IMR-90 (cell line): Measurements from ENCODE around the gene TCFL5. TPM values are rescaled to one million over a fixed set of nuclear protein-coding genes. Genes with fewer than 3 reads are reported as not detected.

ENCODE experiments used
- ATAC-seq: fragments of 200-7000 bp; cut with Tn5 transposase; 2 replicates; pipeline ENCODE4 v1.9.1; 2020; ENCODE audit warnings: low read depth, mild to moderate bottlenecking, moderate library complexity
- BruUV-seq: library from RNA; stranded (reverse); fragments of 400-500 nt; replicated peaks from 2 replicates; lab custom pipeline; 2021; lab: Mats Ljungman, UMichigan
- CTCF ChIA-PET: fragments of 300-600 bp; formaldehyde crosslinking; extraction: SDS; loops from one replicate; lab custom pipeline; 2021; ENCODE audit warnings: antibody characterized with exemption; lab: Yijun Ruan, JAX
- POLR2A ChIA-PET: fragments of 300-600 bp; sonication (Branson Sonifier 250); formaldehyde crosslinking; loops from one replicate; lab custom pipeline; 2022; ENCODE audit warnings: antibody characterized with exemption; ENCODE audit not compliant: unreplicated experiment; lab: Charles Lee
- DNase-seq: peaks from one replicate; pipeline ENCODE4 v3.0.0; 2013
- H2AFZ ChIP-seq: replicated peaks from 2 replicates; pipeline ENCODE3; 2013; ENCODE audit warnings: low read length, mild to moderate bottlenecking; ENCODE audit not compliant: poor library complexity
- H2AK5ac ChIP-seq: 2 replicates; pipeline ENCODE4 v1.6.1; 2013; ENCODE audit warnings: low read depth, low read length, inconsistent platforms
- H2AK9ac ChIP-seq: replicated peaks from 2 replicates; pipeline ENCODE3; 2013; ENCODE audit warnings: mild to moderate bottlenecking, low read depth, low read length, moderate library complexity; ENCODE audit not compliant: poor library complexity
- H2BK120ac ChIP-seq: 2 replicates; pipeline ENCODE4 v1.6.1; 2013; ENCODE audit warnings: low read depth, low read length, inconsistent platforms
- H2BK15ac ChIP-seq: 3 replicates; pipeline ENCODE4 v1.6.1; 2013; ENCODE audit warnings: low read depth, low read length, inconsistent platforms
- H2BK20ac ChIP-seq: 2 replicates; pipeline ENCODE4 v1.6.1; 2013; ENCODE audit warnings: low read depth, mild to moderate bottlenecking, inconsistent platforms, low read length, moderate library complexity
- H2BK5ac ChIP-seq: 2 replicates; pipeline ENCODE4 v1.6.1; 2013; ENCODE audit warnings: mild to moderate bottlenecking, low read depth, low read length, inconsistent platforms; ENCODE audit not compliant: poor library complexity, severe bottlenecking
- H3K14ac ChIP-seq: replicated peaks from 2 replicates; pipeline ENCODE4 v1.6.1; 2013; ENCODE audit warnings: low read depth, low read length, inconsistent platforms
- H3K18ac ChIP-seq: 2 replicates; pipeline ENCODE4 v1.6.1; 2013; ENCODE audit warnings: low read depth, low read length, control low read depth
- H3K23ac ChIP-seq: 2 replicates; pipeline ENCODE4 v1.6.1; 2013; ENCODE audit warnings: low read depth, low read length, inconsistent platforms
- H3K27ac ChIP-seq: 2 replicates; pipeline ENCODE4 v1.5.1; 2013; ENCODE audit warnings: mild to moderate bottlenecking, control low read depth, low read length; ENCODE audit not compliant: insufficient read depth
- H3K27me3 ChIP-seq: 2 replicates; pipeline ENCODE4 v1.6.1; 2013; ENCODE audit warnings: low read length; ENCODE audit not compliant: control insufficient read depth, insufficient read depth
- H3K36me3 ChIP-seq: 2 replicates; pipeline ENCODE4 v1.6.1; 2013; ENCODE audit warnings: low read length, mixed read lengths; ENCODE audit not compliant: control insufficient read depth, insufficient read depth
- H3K4ac ChIP-seq: 2 replicates; pipeline ENCODE4 v1.6.1; 2013; ENCODE audit warnings: low read depth, low read length, inconsistent platforms
- H3K4me1 ChIP-seq: 2 replicates; pipeline ENCODE4 v1.6.1; 2013; ENCODE audit warnings: low read length, mixed read lengths; ENCODE audit not compliant: control insufficient read depth, insufficient read depth
- H3K4me2 ChIP-seq: 2 replicates; pipeline ENCODE4 v1.6.1; 2013; ENCODE audit warnings: low read depth, mild to moderate bottlenecking, control low read depth, low read length, moderate library complexity
- H3K4me3 ChIP-seq: 2 replicates; pipeline ENCODE4 v1.5.1; 2013; ENCODE audit warnings: low read depth, mild to moderate bottlenecking, control low read depth, low read length, moderate library complexity; ENCODE audit not compliant: insufficient read depth
- H3K56ac ChIP-seq: 2 replicates; pipeline ENCODE4 v1.6.1; 2013; ENCODE audit warnings: low read length, inconsistent platforms; ENCODE audit not compliant: insufficient read depth; ENCODE audit errors: extremely low read depth
- H3K79me1 ChIP-seq, 2 experiments: 2 replicates each; pipeline ENCODE4 v1.6.1; 2013; ENCODE audit warnings: low read length in 2 of 2, inconsistent platforms in 1 of 2, low read depth in 1 of 2
- H3K9ac ChIP-seq: 2 replicates; pipeline ENCODE4 v1.6.1; 2013; ENCODE audit warnings: low read depth, low read length, control low read depth
- H3K9me1 ChIP-seq: 2 replicates; pipeline ENCODE4 v1.6.1; 2013; ENCODE audit warnings: low read length, inconsistent platforms; ENCODE audit not compliant: insufficient read depth
- H3K9me3 ChIP-seq: 2 replicates; pipeline ENCODE4 v1.6.1; 2013; ENCODE audit warnings: low read length; ENCODE audit not compliant: control insufficient read depth, insufficient read depth
- H4K20me1 ChIP-seq: 2 replicates; pipeline ENCODE4 v1.6.1; 2013; ENCODE audit warnings: low read length, inconsistent platforms; ENCODE audit not compliant: insufficient read depth
- H4K5ac ChIP-seq: 2 replicates; pipeline ENCODE4 v1.6.1; 2013; ENCODE audit warnings: mild to moderate bottlenecking, low read depth, low read length, control low read depth
- H4K8ac ChIP-seq, 2 experiments: 2 replicates each; pipeline ENCODE4 v1.6.1; 2013; ENCODE audit warnings: low read depth in 2 of 2, low read length in 2 of 2, control low read depth in 1 of 2, inconsistent platforms in 1 of 2
- H4K91ac ChIP-seq: 2 replicates; pipeline ENCODE4 v1.6.1; 2013; ENCODE audit warnings: low read depth, low read length, inconsistent platforms; ENCODE audit not compliant: insufficient read depth
- BHLHE40 ChIP-seq: fragments of 150-350 bp; IDR thresholded peaks from 2 replicates; pipeline ENCODE4 v1.6.1; 2016; ENCODE audit warnings: mild to moderate bottlenecking, low read depth, low read length
- CEBPB ChIP-seq: IDR thresholded peaks from 2 replicates; pipeline ENCODE4 v1.6.1; 2012; ENCODE audit warnings: low read depth, low read length, improper control_type of control experiment
- FOS ChIP-seq: fragments of 150-350 bp; IDR thresholded peaks from 2 replicates; pipeline ENCODE4 v1.6.1; 2016; ENCODE audit warnings: low read depth, low read length
- MXI1 ChIP-seq: IDR thresholded peaks from 2 replicates; pipeline ENCODE4 v1.6.1; 2012; ENCODE audit warnings: low read depth, mild to moderate bottlenecking, low read length, moderate library complexity, borderline replicate concordance
- NFE2L2 ChIP-seq: fragments of 150-350 bp; IDR thresholded peaks from 2 replicates; pipeline ENCODE4 v1.6.1; 2016; ENCODE audit warnings: low read depth, mild to moderate bottlenecking, low read length
- RAD21 ChIP-seq: IDR thresholded peaks from 2 replicates; pipeline ENCODE4 v1.6.1; 2012; ENCODE audit warnings: low read length, improper control_type of control experiment
- RFX5 ChIP-seq: IDR thresholded peaks from 2 replicates; pipeline ENCODE4 v1.8.0; 2012; ENCODE audit warnings: low read depth, mild to moderate bottlenecking, low read length, moderate library complexity
- SMC3 ChIP-seq: fragments of 150-350 bp; IDR thresholded peaks from 2 replicates; pipeline ENCODE4 v1.6.1; 2016; ENCODE audit warnings: low read depth, mild to moderate bottlenecking, antibody characterized with exemption, low read length, moderate library complexity
- WGBS, 2 experiments: methylation state at CpG; one replicate each; pipeline versions ENCODE4 v1.1.5 to v1.1.7; 2013; ENCODE audit warnings: missing lambda C conversion rate in 2 of 2; ENCODE audit not compliant: insufficient read length in 1 of 2; ENCODE audit errors: extremely low coverage in 2 of 2; 5-methylcytosine and 5-hydroxymethylcytosine counted together
- dilution Hi-C: fragments of 300-500 bp; cut with HindIII; formaldehyde crosslinking; loops from one replicate; pipeline ENCODE4 v1.14.3; 2018; ENCODE audit warnings: low sequenced_read_pairs; ENCODE audit not compliant: unreplicated experiment
- in situ Hi-C: fragments of 300-500 bp; cut with MboI; formaldehyde crosslinking; loops from 3 replicates; pipeline ENCODE4 v1.14.3; 2019; ENCODE audit warnings: low sequenced_read_pairs, inconsistent platforms, mixed read lengths
- intact Hi-C: fragments of 100-400 bp; cut with micrococcal nuclease; formaldehyde crosslinking; loops from 2 replicates; pipeline ENCODE4 v1.10.0; 2022
- polyA plus RNA-seq, 3 experiments: library from polyadenylated mRNA; depleted of rRNA; stranded (reverse); fragments of >200 nt; gene quantifications; 2 replicates each; pipeline ENCODE4 v1.2.3, GENCODE V29; 2012; ENCODE audit warnings: low replicate concordance in 1 of 3
- total RNA-seq: library from RNA; depleted of rRNA; stranded (reverse); fragments of >200 nt; gene quantifications from 2 replicates; pipeline ENCODE4 v1.2.3, GENCODE V29; 2012
- TF ChIP-seq, protein P1 (sequence below): fragments of 150-350 bp; IDR thresholded peaks from 2 replicates; pipeline ENCODE4 v1.6.1; 2016; ENCODE audit warnings: low read depth, mild to moderate bottlenecking, low read length, moderate library complexity, borderline replicate concordance
- TF ChIP-seq, protein P2 (sequence below): conservative IDR thresholded peaks from 2 replicates; pipeline ENCODE4 v1.5.1; 2012; ENCODE audit warnings: mild to moderate bottlenecking, low read depth, low read length, improper control_type of control experiment
- TF ChIP-seq, protein P3 (sequence below): fragments of 150-350 bp; IDR thresholded peaks from 2 replicates; pipeline ENCODE4 v1.6.1; 2017; ENCODE audit warnings: mild to moderate bottlenecking, antibody characterized with exemption, low read length, low read depth

TCFL5 gene
- total and polyA plus RNA-seq, 2 of the 4 experiments (the other 2 are of a cell fraction) = 6.0 to 8.2 TPM

GRCh38 chr20:62840244-62841197 lies 21.1 kb downstream of the TCFL5 start (continued):
- TF ChIP-seq MXI1 (no peak), NFE2L2 (no peak)

DNA sequence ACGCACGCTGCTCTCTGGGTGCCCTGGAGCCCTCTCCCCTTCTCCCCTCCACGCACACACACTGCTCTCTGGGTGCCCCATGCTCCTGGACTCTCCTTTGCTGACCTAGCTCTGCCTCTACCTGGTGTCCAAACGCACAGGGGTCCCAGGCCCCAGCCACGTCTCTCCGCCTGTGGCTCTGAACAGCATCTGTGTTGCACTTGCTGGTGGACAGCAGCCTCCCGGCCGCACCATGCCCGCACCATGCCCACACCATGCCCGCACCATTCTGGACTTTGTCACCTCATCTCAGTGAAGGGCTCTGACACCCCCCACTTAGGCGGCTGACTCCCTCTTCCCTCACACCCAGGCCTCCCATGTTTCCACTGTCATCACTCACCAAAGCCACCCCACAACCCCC lies 21.8 kb downstream of the TCFL5 start:
- no peaks in the 10 kb centered on the region; the same call in 1 of the 2 replicates for H3K27me3 ChIP-seq
- no peak overlapping the region for H2AK9ac ChIP-seq
- ATAC-seq (no peak), DNase-seq (no peak)
- intact Hi-C loops = no loop called here
- no peaks in the 10 kb centered on the region for H3K79me1 ChIP-seq
- H2AFZ ChIP-seq = no peak overlapping the region
- H3K36me3 ChIP-seq = no peaks in the 10 kb centered on the region
- H3K4ac ChIP-seq = no peak overlapping the region
- H4K91ac ChIP-seq = no peak overlapping the region
- no peak overlapping the region for H3K4me2 ChIP-seq
- WGBS, 2 experiments = 87% methylated on average over 8 of the region's 11 CpGs; no CpG with 5 or more reads in 1 of the 2 experiments
- no peaks in the 10 kb centered on the region for H3K9me1 ChIP-seq
- no peak overlapping the region for H3K56ac ChIP-seq
- H3K9ac ChIP-seq = no peak overlapping the region
- in situ Hi-C loops = no loop called here
- H2BK5ac ChIP-seq = no peak overlapping the region
- H3K23ac ChIP-seq = no peak overlapping the region
- H4K20me1 ChIP-seq = no peaks in the 10 kb centered on the region
- H3K18ac ChIP-seq = no peak overlapping the region
- no peak overlapping the region for H3K14ac ChIP-seq
- no peak overlapping the region for H4K8ac ChIP-seq
- BruUV-seq = no TSS peak
- H2AK5ac ChIP-seq = no peak overlapping the region
- no peak overlapping the region for H2BK20ac ChIP-seq
- no peak overlapping the region for H4K5ac ChIP-seq
- no peak overlapping the region for H3K4me3 ChIP-seq
- H2BK15ac ChIP-seq = no peak overlapping the region
- dilution Hi-C loops = no loop called here
- H3K9me3 ChIP-seq = no peaks in the 10 kb centered on the region
- CTCF ChIA-PET = no interaction called here
- POLR2A ChIA-PET = no interaction called here
- H3K27ac ChIP-seq = no peak overlapping the region
- 0 out of 2 replicates have a peak, but pooled peaks cover 2% of the 10 kb centered on the region for H3K4me1 ChIP-seq
- no peak overlapping the region for H2BK120ac ChIP-seq
- TF ChIP-seq, protein P1, sequence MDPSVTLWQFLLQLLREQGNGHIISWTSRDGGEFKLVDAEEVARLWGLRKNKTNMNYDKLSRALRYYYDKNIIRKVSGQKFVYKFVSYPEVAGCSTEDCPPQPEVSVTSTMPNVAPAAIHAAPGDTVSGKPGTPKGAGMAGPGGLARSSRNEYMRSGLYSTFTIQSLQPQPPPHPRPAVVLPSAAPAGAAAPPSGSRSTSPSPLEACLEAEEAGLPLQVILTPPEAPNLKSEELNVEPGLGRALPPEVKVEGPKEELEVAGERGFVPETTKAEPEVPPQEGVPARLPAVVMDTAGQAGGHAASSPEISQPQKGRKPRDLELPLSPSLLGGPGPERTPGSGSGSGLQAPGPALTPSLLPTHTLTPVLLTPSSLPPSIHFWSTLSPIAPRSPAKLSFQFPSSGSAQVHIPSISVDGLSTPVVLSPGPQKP = no peak
- TF ChIP-seq SMC3 (no peak), CEBPB (no peak), RAD21 (no peak), BHLHE40 (no peak), RFX5 (no peak), FOS (no peak), NFE2L2 (no peak), MXI1 (no peak)
- TF ChIP-seq, protein P2, sequence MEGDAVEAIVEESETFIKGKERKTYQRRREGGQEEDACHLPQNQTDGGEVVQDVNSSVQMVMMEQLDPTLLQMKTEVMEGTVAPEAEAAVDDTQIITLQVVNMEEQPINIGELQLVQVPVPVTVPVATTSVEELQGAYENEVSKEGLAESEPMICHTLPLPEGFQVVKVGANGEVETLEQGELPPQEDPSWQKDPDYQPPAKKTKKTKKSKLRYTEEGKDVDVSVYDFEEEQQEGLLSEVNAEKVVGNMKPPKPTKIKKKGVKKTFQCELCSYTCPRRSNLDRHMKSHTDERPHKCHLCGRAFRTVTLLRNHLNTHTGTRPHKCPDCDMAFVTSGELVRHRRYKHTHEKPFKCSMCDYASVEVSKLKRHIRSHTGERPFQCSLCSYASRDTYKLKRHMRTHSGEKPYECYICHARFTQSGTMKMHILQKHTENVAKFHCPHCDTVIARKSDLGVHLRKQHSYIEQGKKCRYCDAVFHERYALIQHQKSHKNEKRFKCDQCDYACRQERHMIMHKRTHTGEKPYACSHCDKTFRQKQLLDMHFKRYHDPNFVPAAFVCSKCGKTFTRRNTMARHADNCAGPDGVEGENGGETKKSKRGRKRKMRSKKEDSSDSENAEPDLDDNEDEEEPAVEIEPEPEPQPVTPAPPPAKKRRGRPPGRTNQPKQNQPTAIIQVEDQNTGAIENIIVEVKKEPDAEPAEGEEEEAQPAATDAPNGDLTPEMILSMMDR = no peak
- TF ChIP-seq, protein P3, sequence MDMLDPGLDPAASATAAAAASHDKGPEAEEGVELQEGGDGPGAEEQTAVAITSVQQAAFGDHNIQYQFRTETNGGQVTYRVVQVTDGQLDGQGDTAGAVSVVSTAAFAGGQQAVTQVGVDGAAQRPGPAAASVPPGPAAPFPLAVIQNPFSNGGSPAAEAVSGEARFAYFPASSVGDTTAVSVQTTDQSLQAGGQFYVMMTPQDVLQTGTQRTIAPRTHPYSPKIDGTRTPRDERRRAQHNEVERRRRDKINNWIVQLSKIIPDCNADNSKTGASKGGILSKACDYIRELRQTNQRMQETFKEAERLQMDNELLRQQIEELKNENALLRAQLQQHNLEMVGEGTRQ = no peak
